A549 treated with ZK216348 at 1 μM for 4 hours (cell line): ENCODE results near the gene DLL1. TPM values are rescaled to one million over a fixed set of nuclear protein-coding genes. Genes with fewer than 3 reads are reported as not detected.

Source experiments
- total RNA-seq: library from RNA; stranded (reverse); fragments of 200-300 nt; extraction: Qiagen RNA extraction; gene quantifications from 5 replicates; pipeline ENCODE4 v1.2.3, GENCODE V29; 2022; ENCODE audit warnings: low read depth

Gene DLL1, protein sequence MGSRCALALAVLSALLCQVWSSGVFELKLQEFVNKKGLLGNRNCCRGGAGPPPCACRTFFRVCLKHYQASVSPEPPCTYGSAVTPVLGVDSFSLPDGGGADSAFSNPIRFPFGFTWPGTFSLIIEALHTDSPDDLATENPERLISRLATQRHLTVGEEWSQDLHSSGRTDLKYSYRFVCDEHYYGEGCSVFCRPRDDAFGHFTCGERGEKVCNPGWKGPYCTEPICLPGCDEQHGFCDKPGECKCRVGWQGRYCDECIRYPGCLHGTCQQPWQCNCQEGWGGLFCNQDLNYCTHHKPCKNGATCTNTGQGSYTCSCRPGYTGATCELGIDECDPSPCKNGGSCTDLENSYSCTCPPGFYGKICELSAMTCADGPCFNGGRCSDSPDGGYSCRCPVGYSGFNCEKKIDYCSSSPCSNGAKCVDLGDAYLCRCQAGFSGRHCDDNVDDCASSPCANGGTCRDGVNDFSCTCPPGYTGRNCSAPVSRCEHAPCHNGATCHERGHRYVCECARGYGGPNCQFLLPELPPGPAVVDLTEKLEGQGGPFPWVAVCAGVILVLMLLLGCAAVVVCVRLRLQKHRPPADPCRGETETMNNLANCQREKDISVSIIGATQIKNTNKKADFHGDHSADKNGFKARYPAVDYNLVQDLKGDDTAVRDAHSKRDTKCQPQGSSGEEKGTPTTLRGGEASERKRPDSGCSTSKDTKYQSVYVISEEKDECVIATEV
- total RNA-seq: 0.07 to 0.38 TPM (median 0.13 TPM) in 5 replicates

DNA sequence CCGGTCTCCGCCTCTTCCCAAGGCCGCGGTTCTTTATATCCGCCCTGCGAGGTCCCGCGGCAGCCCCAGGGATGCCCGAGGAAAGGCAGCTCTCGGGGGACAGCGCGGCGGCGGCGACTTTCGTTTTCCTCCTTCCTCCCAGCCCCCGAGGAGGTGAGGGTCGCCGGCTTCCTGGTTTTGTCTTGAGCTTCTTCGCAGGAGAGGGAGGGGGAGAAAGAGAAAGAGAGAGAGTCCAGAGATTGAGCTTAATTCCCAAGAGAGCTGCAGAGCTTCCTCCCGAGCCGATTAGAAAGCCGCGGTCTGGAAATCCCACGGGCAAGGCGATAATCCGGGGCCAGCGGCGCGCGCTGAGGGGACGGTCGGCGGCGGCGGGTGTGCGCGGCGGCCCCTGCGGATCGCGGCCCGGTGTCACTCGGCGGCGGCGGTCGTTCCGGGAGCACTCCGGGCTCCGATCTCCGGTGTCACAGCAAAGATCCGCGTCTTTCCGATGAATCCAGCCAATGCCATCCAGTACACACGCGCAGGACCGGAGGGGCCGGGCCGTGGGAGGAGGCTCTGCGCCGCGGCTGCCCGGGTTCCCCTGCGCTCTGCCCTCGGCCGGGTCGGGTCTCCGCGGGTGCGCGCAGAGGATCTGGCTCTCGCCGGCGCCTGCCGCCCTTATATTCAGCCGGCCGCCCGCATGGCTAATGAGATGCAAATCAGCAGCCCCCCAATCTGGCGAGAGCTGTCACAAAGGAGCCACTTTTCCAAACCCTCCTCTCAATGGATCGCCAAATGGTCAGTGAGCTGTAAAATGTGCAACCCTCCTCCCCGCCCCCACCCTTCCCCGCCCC, at the start of gene DLL1:
TSS of gene DLL1 (minus strand) at position 783 of the 833 bp plus-strand sequence. CDS start 939 bp downstream, outside the sequence.

DNA sequence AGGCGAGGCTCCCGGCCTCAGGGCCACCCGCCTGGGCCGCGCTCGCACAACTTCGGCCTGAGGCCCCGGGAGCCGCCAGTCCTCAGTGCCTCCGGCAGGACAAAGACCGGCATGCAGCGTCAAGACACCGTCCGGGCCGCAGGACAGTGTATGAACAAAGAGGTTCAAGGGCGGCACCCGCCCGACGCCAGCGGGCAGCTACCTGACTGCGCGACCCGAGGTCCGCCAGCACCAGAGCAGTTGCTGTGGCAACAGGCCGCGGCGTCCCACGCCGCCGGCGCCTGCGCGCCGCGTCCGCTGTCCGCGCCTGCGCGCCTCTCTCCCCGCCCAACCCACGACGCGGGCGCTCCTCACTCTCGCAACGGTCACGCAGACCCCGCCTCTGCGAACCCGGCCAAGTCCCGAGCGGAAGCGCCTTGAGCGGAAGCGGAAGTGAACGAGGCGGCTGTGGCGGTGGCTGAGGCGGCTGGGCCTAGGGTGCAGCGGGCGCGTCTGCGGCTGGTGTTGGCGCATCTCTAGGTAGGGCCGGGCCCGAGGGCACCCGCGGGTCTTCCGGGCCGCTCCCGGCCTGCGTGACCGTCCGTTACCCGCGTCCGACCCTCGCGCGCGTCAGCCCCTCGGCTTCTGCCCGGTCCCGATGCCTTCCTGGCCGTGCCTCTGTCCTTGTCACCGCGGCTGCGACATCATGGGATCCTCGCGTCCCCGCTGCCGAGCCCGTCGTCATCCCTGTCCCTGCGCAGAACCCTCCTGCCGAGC, 15.6 kb upstream of the DLL1 start, which contains the start of gene FAM120B:
TSS of gene FAM120B (plus strand) at position 435 of the 756 bp plus-strand sequence. CDS start 10,633 bp downstream, outside the sequence.

Other genes with a start within 250 kb of the DLL1 start
- gene FAM120B, start 15.7 kb upstream of the DLL1 start, total RNA-seq: 8.8 to 11.1 TPM (median 9.2 TPM) in 5 replicates